Measurements from ENCODE around the gene TBC1D24.

DNA sequence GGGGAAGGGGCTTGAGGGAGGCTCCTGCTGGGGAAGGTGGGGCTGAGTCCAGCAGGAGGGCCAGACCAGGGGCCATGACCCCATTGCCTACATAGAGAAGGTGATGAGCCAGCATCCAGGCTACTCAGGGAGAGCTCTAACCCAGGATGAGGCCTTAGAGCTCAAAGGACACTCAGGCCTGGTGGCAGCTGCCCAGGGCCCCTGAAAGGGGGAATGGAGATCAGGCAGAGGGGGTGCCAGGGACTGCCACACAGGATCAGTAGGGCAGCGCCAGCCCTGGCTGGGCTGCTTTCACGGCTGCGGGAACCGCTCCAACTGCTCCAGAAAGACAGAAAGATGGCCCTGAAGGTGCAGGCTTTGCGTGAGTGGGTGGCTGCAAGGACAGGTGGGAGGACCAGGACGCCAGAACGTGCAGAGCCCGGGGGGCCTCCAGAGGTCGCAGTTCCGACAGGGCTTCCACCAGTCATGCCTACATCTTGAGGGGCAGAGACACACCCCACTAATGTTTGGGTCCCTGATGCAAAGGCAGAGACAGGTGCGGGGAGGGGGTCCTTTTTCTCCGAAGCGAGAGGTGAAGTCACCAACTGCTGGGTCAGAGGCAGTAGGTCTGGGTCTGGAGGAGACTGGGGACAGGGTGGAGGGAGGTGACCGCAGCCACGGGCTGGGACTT lies 37.9 kb downstream of the TBC1D24 start:
- TF ChIP-seq, protein P1, sequence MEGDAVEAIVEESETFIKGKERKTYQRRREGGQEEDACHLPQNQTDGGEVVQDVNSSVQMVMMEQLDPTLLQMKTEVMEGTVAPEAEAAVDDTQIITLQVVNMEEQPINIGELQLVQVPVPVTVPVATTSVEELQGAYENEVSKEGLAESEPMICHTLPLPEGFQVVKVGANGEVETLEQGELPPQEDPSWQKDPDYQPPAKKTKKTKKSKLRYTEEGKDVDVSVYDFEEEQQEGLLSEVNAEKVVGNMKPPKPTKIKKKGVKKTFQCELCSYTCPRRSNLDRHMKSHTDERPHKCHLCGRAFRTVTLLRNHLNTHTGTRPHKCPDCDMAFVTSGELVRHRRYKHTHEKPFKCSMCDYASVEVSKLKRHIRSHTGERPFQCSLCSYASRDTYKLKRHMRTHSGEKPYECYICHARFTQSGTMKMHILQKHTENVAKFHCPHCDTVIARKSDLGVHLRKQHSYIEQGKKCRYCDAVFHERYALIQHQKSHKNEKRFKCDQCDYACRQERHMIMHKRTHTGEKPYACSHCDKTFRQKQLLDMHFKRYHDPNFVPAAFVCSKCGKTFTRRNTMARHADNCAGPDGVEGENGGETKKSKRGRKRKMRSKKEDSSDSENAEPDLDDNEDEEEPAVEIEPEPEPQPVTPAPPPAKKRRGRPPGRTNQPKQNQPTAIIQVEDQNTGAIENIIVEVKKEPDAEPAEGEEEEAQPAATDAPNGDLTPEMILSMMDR (IDR thresholded peaks at IDR 0.05; ENCODE audit: insufficient read depth, low read length, poor library complexity, severe bottlenecking) = peak; percentile 35
- no peak for TF ChIP-seq EZH2phosphoT487 (conservative IDR thresholded peaks at IDR 0.05; ENCODE audit: low read length)

Measured in SU-DHL-6 (cell line).